Activated naive CD8-positive, alpha-beta T cell treated with anti-CD3 and anti-CD28 coated beads, Interleukin-2, amount 10 ng/mL, durations not matched to agents 7 days and 5 days (primary cell): ENCODE data around the gene HNRNPLL. TPM values are rescaled to one million over a fixed set of nuclear protein-coding genes. Genes with fewer than 3 reads are reported as not detected.

Source experiments
- ATAC-seq: fragments of 150-1000 bp; cut with Tn5 transposase; one replicate; pipeline ENCODE4 v1.10.0; 2021; ENCODE audit warnings: low read depth, moderate library complexity
- POLR2A ChIA-PET: fragments of 350-600 bp; sonication (Branson Sonifier 250); formaldehyde crosslinking; loops from one replicate; lab custom pipeline; 2021; ENCODE audit warnings: antibody characterized with exemption; lab: Charles Lee
- DNase-seq: peaks from one replicate; pipeline ENCODE4 v3.0.0; 2021
- H3K27ac Mint-ChIP-seq: one replicate; pipeline ENCODE4 v1.8.0; 2022; ENCODE audit warnings: mild to moderate bottlenecking, mixed read lengths
- H3K27me3 Mint-ChIP-seq: one replicate; pipeline ENCODE4 v1.8.0; 2022; ENCODE audit warnings: mild to moderate bottlenecking, moderate library complexity, mixed read lengths
- H3K36me3 Mint-ChIP-seq: one replicate; pipeline ENCODE4 v1.8.0; 2021; ENCODE audit warnings: mild to moderate bottlenecking, mixed read lengths
- H3K4me1 Mint-ChIP-seq: one replicate; pipeline ENCODE4 v1.8.0; 2021; ENCODE audit warnings: mixed read lengths
- H3K4me3 Mint-ChIP-seq: one replicate; pipeline ENCODE4 v1.8.0; 2022; ENCODE audit warnings: mild to moderate bottlenecking, moderate library complexity, mixed read lengths
- H3K9me3 Mint-ChIP-seq: one replicate; pipeline ENCODE4 v1.8.0; 2021; ENCODE audit warnings: mixed read lengths
- total RNA-seq, 2 experiments: library from RNA; stranded (reverse); gene quantifications; one replicate each; pipeline ENCODE4 v1.2.3, GENCODE V29; 2021

The HNRNPLL gene
- total RNA-seq, 2 experiments from 2014 or later = 50.5 to 63.0 TPM

DNA sequence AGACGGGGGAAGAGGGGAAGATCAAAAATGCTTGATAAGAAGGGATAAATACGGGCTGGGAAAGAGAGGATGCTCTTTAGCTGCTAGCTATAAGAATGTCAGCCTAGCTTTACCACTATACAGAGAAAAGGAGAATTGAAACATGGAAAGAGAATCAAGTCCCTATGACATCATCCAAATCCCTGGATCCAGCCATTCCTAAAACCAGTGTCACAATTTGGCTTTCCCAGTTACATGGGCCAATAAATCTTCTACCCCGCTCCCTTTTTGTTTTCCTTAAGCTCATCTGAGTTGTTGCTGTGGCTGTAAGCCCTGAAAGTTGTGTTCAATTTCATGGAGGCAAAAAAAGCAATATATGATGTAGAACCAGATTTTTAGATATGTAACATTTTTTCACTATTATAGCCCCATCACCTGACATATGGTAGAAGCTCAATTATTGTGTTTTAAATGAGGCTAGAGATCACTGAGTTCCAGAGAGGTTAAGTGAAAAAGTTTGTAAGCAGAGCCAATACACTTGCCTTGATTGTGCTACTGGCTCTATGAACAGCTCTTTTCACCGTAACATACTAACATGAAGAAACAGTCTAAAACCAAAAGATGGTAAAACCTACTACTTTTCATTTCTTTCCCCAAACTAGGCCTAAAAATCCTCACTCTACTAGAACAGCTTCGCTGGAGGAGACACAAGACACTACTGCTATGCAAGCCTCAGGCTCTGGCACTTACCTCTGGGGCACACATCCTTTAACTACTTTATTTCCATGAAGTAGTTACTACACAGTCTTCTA is 4.3 kb downstream of the HNRNPLL start:
- Mint-ChIP-seq H3K9me3 (no peaks in the 10 kb centered on the region), H3K36me3 (peaks cover 11% of the 10 kb centered on the region), H3K27me3 (no peaks in the 10 kb centered on the region), H3K27ac (no peak overlapping the region), H3K4me1 (peaks cover 39% of the 10 kb centered on the region), H3K4me3 (peak overlapping the region; percentile 19)
- no peak for ATAC-seq
- no peak for DNase-seq
- POLR2A ChIA-PET = interaction anchor here (0.5 to 1.5 kb wide), 3 partner anchors 36 to 153 kb away, joined by 4 to 13 read pairs (median 4); partner anchors contain the start of gene SRSF7

DNA sequence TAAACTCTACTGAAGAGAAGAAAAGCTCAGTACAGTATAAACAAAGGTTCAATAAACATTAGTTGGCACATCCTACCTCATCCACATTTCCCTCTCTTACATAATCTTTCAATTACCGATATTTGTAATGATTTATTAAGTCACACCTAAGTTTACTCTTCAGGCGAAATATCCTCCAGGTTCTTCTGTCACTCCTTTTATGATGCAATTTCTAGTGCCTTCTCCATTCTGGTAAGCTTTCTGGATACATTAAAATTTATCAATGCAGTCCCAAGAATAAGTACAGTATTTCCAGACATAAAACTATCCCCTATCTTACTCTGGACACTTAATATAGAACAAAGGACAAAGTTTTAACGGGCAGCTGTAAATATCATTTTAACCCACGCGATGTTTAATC is 5.6 kb downstream of the HNRNPLL start:
- Mint-ChIP-seq H3K27ac (no peak overlapping the region), H3K36me3 (peaks cover 11% of the 10 kb centered on the region), H3K4me1 (peaks cover 43% of the 10 kb centered on the region), H3K4me3 (no peak overlapping the region), H3K9me3 (no peaks in the 10 kb centered on the region), H3K27me3 (no peaks in the 10 kb centered on the region)
- ATAC-seq (no peak), DNase-seq (no peak)
- POLR2A ChIA-PET = no interaction called here

DNA sequence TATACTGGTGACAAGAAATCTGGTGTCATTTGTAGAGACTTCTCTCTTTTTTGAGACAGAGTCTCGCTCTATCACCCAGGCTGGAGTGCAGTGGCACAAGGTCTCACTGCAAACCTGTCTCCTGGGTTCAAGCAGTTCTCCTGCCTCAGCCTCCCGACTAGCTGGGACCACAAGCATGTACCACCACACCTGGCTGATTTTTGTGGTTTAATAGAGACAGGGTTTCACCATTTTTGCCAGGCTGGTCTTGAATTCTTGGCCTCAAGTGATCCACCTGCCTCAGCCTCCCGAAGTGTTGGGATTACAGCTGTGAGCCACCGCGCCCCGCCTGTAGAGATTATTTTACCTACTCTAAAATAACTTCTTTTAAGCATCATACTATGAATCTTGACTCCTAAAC is 6.5 kb downstream of the HNRNPLL start:
- H3K9me3 Mint-ChIP-seq = no peaks in the 10 kb centered on the region
- H3K36me3 Mint-ChIP-seq = peaks cover 11% of the 10 kb centered on the region
- H3K4me3 Mint-ChIP-seq = no peak overlapping the region
- H3K4me1 Mint-ChIP-seq = peaks cover 42% of the 10 kb centered on the region
- ATAC-seq = no peak
- DNase-seq = no peak
- H3K27me3 Mint-ChIP-seq = no peaks in the 10 kb centered on the region
- no peak overlapping the region for H3K27ac Mint-ChIP-seq
- POLR2A ChIA-PET = interaction anchor here (1.2 kb wide), 1 partner anchor 155 kb away, joined by 3 read pairs; the partner anchor contains the start of gene SRSF7

DNA sequence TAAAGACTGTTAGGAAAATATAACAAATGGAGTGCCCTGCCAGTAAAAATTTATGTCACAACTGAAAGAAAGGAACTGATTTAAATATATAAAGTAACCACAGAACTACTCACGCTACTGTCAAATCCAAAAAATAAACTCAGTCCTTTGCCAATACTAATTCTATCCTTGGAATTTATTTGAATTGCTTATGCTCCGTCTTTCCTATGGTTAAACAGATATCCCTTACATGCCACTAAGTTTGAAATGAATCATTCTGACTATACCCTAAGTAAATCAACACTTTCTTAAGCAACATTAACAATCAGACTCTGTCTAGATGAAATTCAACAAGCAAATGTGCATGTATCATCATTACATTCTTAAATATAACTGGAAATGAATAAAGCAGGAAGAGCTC is 9.8 kb downstream of the HNRNPLL start:
- POLR2A ChIA-PET = no interaction called here
- H3K27ac Mint-ChIP-seq = no peak overlapping the region
- ATAC-seq = no peak
- H3K9me3 Mint-ChIP-seq = no peaks in the 10 kb centered on the region
- H3K27me3 Mint-ChIP-seq = no peaks in the 10 kb centered on the region
- peaks cover 8% of the 10 kb centered on the region for H3K36me3 Mint-ChIP-seq
- no peak overlapping the region for H3K4me3 Mint-ChIP-seq
- peaks cover 19% of the 10 kb centered on the region for H3K4me1 Mint-ChIP-seq
- DNase-seq = no peak

DNA sequence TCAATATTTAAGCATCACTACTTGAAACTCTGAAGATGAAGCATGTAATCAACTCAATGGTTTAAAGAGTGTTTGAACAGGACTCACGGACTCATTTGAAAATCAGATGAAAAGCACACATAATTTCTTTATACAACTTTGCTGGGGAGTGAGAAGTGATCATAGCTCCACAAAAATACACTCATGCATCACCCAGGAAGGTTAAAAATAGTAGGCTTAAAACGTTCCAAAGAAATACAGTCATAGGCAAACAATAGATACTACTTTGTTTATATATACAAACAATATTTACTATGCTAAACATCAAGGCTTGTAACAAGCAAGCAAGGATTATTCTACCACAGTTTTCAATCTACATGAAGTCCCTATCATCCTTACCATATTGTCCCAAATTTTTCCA is 11.6 kb downstream of the HNRNPLL start:
- no peaks in the 10 kb centered on the region for H3K9me3 Mint-ChIP-seq
- no peak overlapping the region for H3K27ac Mint-ChIP-seq
- DNase-seq = no peak
- peaks cover 15% of the 10 kb centered on the region for H3K4me1 Mint-ChIP-seq
- peaks cover 10% of the 10 kb centered on the region for H3K36me3 Mint-ChIP-seq
- no peaks in the 10 kb centered on the region for H3K27me3 Mint-ChIP-seq
- no peak overlapping the region for H3K4me3 Mint-ChIP-seq
- POLR2A ChIA-PET = interaction anchor here (1.2 to 1.3 kb wide), 2 partner anchors 11 to 160 kb away, joined by 3 to 7 read pairs; partner anchors contain the start of genes HNRNPLL and SRSF7
- ATAC-seq = no peak

DNA sequence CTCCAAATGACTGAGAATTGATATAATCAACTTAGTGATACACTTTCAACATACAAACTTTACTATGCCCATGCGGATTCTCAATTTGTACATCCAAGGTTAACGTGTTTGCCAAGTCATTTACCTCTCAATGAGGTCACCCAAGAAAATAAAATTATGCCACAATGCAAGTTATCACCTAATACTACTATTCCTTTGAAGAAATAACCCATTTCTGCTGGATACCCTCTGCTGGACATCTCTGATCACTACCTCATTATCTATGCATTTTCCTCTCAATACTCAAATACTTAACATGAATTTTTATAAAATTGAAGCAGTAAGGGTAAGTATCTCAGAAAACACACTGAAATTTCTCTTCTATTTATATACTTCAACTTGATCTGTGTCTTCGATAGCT is 12.7 kb downstream of the HNRNPLL start:
- Mint-ChIP-seq H3K27ac (no peak overlapping the region), H3K36me3 (peaks cover 8% of the 10 kb centered on the region), H3K27me3 (no peaks in the 10 kb centered on the region), H3K4me1 (peaks cover 12% of the 10 kb centered on the region), H3K9me3 (no peaks in the 10 kb centered on the region), H3K4me3 (no peak overlapping the region)
- ATAC-seq (no peak), DNase-seq (no peak)
- POLR2A ChIA-PET = interaction anchor here (1.3 kb wide), 1 partner anchor 161 kb away, joined by 7 read pairs; the partner anchor contains the start of gene SRSF7

DNA sequence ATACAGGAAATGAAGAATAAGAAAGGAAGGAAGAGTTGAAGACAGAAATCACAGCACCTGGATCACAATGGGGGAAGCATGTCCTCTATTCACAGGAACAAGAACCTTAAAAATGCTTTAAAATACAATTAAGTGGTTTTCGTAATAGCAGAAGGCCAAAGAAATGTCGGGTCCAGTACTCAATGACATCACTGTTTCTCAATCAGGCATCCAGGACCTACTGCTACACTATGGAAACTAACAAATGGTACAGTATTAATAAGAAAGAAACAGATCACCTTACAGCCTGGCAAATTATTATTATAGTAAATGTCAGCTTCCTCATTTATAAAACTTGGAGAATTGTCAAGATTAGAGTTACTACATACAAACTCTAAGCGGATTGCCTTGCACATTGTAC is 15.8 kb downstream of the HNRNPLL start:
- H3K4me1 Mint-ChIP-seq = peaks cover 2% of the 10 kb centered on the region
- no peak overlapping the region for H3K4me3 Mint-ChIP-seq
- peaks cover 9% of the 10 kb centered on the region for H3K36me3 Mint-ChIP-seq
- H3K27me3 Mint-ChIP-seq = no peaks in the 10 kb centered on the region
- POLR2A ChIA-PET = no interaction called here
- H3K9me3 Mint-ChIP-seq = no peaks in the 10 kb centered on the region
- ATAC-seq = no peak
- DNase-seq = no peak
- no peak overlapping the region for H3K27ac Mint-ChIP-seq

DNA sequence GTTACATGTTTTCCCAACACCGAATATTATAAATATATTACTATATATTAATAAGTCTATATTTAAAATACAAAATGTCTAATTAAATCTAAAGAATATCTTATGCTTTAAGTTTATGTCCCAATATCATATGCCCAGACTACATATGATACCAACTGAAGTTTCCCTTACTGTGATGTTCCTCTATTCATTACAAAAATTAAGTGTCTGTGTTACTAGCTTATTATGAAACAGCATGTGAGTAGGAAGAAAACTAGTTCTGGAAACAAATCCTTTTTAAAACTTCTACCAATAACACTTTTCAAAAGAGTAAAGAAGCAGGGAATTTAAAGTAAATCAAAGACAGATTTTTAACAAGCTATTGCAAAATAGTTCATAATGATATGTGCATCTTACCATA is 17.8 kb downstream of the HNRNPLL start:
- no peak overlapping the region for H3K27ac Mint-ChIP-seq
- peaks cover 12% of the 10 kb centered on the region for H3K36me3 Mint-ChIP-seq
- H3K27me3 Mint-ChIP-seq = no peaks in the 10 kb centered on the region

DNA sequence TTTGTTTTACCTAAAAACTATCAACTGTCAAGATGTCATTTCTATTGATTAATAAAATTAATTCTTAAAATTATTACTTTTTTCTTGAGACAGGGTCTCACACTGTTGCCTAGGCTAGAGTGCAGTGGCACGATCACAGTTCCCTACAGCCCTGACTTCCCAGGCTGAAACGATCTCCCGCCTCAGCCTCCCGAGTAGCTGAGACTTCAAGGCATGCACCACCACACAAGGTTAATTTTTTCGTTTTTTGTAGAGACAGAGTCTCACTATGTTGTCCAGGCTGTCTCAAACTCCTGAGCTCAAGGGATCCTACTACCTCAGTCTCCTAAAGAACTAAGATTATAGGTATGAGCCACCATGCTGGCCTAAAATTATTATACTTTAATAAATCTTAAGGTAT is 18.7 kb downstream of the HNRNPLL start:
- DNase-seq (no peak), ATAC-seq (no peak)
- peaks cover 3% of the 10 kb centered on the region for H3K4me1 Mint-ChIP-seq
- peaks cover 12% of the 10 kb centered on the region for H3K36me3 Mint-ChIP-seq
- no peaks in the 10 kb centered on the region for H3K9me3 Mint-ChIP-seq
- POLR2A ChIA-PET = interaction anchor here (2.1 kb wide), 1 partner anchor 167 kb away, joined by 6 read pairs; the partner anchor contains the start of gene SRSF7
- no peaks in the 10 kb centered on the region for H3K27me3 Mint-ChIP-seq
- H3K4me3 Mint-ChIP-seq = no peak overlapping the region
- H3K27ac Mint-ChIP-seq = no peak overlapping the region

More for the DNA sequence above, 17.8 kb downstream of the HNRNPLL start:
- POLR2A ChIA-PET = interaction anchor here (0.6 kb wide), 1 partner anchor 363 kb away, joined by 3 read pairs; no protein-coding TSS in a partner anchor
- ATAC-seq = no peak
- no peak for DNase-seq
- Mint-ChIP-seq H3K4me3 (no peak overlapping the region), H3K9me3 (no peaks in the 10 kb centered on the region), H3K4me1 (peaks cover 2% of the 10 kb centered on the region)

DNA sequence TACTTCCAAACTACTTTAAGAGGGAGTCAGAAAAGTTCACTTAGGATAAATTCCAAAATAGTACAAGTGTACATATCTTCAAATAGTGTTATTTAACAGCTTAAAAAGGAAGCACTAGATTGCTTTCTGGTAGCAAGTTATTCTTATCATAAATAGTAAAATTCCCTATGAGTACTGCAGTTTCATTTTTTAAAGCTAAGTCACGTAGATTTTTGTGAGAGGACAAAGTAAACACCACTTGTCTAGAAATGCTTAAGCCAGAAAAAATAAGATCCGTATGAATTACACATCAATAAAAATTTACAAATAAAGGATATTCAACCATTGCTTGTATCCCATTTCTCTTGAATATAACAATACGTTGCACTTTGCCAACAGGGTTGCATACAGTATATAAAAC is 19.2 kb downstream of the HNRNPLL start:
- ATAC-seq = no peak
- Mint-ChIP-seq H3K27me3 (no peaks in the 10 kb centered on the region), H3K4me1 (peaks cover 4% of the 10 kb centered on the region), H3K27ac (no peak overlapping the region), H3K4me3 (no peak overlapping the region), H3K36me3 (peaks cover 11% of the 10 kb centered on the region), H3K9me3 (no peaks in the 10 kb centered on the region)
- DNase-seq = no peak
- POLR2A ChIA-PET = interaction anchor here (2.1 kb wide), 1 partner anchor 168 kb away, joined by 6 read pairs; the partner anchor contains the start of gene SRSF7

DNA sequence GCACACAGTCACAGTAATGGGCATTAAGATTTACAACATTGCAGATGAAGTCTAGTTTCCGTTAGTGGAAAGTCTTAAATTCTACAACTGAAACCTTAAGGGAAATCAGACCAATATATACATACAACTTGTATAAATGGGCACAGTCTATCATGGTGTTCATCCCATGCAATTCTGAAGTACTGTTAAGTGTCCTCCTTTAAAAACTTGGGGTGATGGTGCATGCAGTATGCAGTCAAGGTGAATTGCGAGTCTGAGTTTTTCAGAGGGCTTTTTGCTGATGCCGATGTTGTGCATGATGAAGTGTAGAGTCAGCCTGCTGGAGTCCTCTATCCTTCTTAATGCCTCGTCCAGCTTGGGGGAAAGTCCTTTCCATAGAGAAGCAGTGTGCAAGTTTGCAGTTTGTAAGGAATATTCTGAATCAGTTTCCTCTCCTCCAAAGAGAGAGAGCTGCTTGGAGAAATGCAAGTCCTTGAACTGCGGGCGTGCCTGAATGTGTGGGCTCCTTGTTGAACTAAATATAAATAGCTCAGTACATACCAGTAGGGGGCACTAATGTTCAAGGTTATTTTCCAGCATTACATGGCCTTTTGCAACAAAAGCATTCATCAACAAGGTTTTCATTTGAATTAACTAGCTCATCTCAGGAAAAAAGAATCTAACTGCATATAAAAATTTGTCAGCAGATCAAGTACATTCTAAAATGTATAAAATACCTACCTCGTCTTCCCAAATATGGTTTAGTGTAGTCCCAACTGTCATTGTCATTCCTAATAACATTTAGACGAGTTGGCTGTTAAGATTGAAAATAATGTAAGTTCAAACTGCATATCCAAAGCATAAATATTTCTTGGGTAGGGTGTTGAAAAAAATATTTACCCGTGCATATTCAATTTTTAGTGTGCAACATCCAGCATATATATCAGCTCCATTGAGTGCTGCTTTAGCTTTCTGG is 21.3 kb downstream of the HNRNPLL start:
- Mint-ChIP-seq H3K4me1 (peaks cover 5% of the 10 kb centered on the region), H3K4me3 (no peak overlapping the region), H3K27me3 (no peaks in the 10 kb centered on the region), H3K36me3 (peaks cover 5% of the 10 kb centered on the region), H3K27ac (peak overlapping the region; percentile 13), H3K9me3 (no peaks in the 10 kb centered on the region)
- peak; percentile 68 for ATAC-seq
- DNase-seq = no peak
- POLR2A ChIA-PET = interaction anchor here (0.7 to 1.4 kb wide), 8 partner anchors 21 to 170 kb away, joined by 3 to 7 read pairs (median 4); partner anchors contain the start of genes HNRNPLL and SRSF7

DNA sequence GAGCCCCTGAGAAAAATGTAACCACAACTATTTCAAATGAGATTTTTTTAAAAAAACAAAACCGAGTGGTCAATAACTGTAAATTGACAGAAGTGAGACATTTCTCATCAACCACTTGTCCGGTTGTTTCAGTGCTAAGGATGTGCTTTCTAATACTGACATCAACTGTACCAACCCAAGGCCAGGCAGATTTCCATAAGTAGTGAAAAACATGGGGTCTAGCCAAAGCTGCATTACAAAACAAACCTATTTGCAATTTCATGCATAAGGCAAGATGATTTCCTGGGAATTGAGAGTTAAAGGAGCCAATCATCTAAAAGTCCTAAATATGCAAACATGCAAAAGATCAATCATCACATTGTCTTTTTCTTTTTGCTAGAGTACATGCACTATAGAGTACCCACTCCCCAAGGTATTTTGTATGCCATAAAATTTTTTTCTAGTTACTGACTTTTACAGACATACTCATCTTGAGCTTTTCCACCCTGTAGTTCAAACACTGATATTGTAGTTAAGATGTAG is 22.6 kb downstream of the HNRNPLL start:
- Mint-ChIP-seq H3K36me3 (peaks cover 5% of the 10 kb centered on the region), H3K4me3 (no peak overlapping the region), H3K9me3 (no peaks in the 10 kb centered on the region), H3K27ac (no peak overlapping the region), H3K4me1 (peaks cover 5% of the 10 kb centered on the region), H3K27me3 (no peaks in the 10 kb centered on the region)
- ATAC-seq (no peak), DNase-seq (no peak)
- POLR2A ChIA-PET = interaction anchor here (1.6 kb wide), 1 partner anchor 171 kb away, joined by 5 read pairs; the partner anchor contains the start of gene SRSF7
